GM19397 (cell line): ENCODE data around the gene CNIH2.

Source experiments
- ATAC-seq: cut with Tn5 transposase; IDR thresholded peaks from one replicate; pipeline ENCODE4 v1.9.1; 2021; ENCODE audit warnings: mild to moderate bottlenecking, moderate library complexity; ENCODE audit not compliant: unreplicated experiment

Gene CNIH2

DNA sequence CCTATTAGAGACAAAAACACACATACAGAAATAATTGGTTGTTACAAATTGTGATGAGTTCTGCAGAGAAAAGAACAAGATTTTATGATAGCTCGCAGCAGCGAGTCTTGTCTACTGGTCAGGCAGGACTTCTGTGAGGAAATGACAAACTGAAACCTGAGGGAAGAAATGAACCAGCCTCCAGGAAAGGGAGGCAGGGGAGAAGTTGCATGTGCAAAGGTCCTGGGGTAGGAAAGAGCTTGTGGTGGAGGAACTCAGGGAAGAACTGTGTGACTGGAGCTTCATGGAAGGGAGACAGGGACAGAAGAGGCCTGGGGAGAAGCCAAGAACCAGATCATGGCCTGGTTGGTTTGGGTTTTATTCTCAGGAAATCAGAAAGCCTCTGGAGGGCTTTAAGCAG lies 18.8 kb upstream of the CNIH2 start:
- no peak for ATAC-seq

DNA sequence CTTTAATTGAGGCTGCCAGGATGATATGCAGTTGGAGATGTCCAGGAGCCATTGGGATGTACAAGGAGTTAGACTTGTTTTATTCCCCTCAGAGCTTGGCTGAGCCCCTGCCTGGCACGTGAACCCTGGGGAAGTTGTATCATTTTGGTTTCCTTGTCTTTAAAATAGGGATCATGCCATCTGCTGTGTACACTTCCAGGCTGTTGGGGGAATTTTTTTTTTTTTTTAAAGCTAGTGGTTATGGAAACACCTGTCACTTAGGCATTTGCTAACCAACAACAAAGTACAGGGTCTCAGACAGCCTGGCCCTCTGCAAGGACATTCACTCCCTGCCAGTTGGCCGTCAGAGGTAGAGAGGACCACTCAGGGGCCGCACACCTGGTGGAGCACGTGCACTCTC lies 18.0 kb upstream of the CNIH2 start:
- ATAC-seq: no peak

GRCh38 chr11:66261578-66261977 lies 16.4 kb upstream of the CNIH2 start:
- no peak for ATAC-seq

DNA sequence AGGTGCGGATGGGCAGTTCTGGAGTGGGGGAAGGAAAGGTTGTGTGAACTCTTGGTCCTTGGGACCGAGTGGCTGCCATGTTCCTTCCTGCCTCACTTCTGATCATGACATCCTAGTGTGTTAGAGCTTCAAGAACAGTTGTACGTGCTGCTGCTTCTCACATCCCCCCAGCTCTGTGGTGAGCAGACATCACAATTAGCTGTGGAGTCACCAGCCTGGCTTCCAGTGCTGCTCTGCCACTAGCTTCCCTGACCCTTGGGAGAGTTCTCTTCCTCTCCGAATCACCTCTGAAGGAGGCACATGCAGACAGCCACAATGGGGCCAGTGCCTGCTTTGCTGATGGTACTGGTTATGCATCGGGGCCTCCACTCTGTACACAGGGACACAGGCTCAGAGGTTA lies 15.8 kb upstream of the CNIH2 start:
- no peak for ATAC-seq

GRCh38 chr11:66262696-66263095 lies 15.3 kb upstream of the CNIH2 start:
- no peak for ATAC-seq

- no peak for ATAC-seq
These were observed 14.7 kb upstream of the CNIH2 start for GRCh38 chr11:66263231-66263630.

- no peak for ATAC-seq
These were observed 14.2 kb upstream of the CNIH2 start for GRCh38 chr11:66263785-66264184.

- no peak for ATAC-seq
These were observed 13.6 kb upstream of the CNIH2 start for GRCh38 chr11:66264383-66264782.

DNA sequence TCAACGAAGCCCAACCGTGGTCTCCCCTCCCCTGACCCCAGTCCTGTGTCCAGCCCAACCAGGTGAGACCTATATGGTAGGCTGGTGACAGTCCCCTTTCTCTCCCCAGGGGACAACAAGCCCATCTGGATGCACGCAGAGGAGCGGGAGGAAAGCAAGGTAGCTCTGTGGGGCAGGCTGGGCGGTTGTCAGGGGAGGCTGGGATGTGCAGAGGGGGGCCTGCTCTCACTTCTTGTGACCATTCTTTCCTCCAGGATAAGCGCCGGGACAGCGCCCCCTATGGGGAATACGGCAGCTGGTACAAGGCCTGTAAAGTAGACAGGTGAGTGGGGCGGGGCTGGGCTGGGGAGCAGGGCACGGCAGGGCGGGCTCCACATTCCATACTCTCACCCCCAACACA lies 13.1 kb upstream of the CNIH2 start:
- no peak for ATAC-seq

GRCh38 chr11:66265531-66266377 lies 12.2 kb upstream of the CNIH2 start:
- no peak for ATAC-seq

DNA sequence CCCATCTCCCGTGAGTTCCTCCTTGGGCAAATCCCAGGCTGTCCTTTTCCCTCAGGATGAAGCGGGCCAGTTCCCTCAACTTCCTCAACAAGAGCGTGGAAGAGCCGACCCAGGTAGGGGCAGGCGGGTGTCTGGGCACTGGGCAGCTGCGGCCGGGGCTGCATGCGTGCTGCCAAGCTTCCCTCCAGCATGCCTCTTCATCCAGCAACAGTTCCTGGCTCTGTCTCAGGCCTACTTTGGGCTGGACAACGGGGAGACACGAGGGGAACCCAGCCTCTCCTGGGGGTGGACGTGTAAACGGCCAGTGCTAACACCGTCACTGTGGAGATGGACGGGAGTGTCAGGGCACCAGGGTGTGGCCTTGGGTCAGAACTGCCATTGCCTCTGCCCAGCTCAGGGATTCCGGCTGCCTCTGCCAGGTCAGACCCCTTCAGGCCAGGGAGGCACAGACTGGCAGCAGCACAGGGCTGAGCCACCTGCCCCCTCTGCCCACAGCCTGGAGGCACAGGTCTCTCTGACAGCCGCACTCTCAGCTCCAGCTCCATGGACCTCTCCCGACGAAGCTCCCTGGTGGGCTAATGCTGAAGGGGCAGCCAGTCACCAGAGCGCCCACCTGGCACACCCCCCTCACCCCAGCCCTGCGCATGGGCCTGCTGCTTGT lies 11.5 kb upstream of the CNIH2 start:
- no peak for ATAC-seq

DNA sequence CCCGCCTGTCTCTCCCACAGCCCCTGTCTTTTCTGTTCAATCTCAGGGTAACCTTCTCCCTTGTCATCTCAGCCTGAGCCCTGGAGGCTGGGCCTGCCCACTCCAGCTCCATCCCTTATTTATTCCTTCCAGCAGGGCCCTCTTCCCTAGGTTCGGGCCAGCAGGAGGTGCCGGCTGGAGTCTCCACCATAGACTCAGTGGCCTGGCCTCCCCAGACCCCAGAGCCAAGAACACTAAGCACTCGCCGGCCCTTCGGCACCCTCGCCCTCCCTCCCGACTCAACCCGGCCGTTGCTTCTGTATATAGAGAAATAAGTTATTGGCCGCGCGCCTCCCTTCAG lies 11.0 kb upstream of the CNIH2 start:
- ATAC-seq: no peak

GRCh38 chr11:66267379-66268243 lies 10.4 kb upstream of the CNIH2 start:
- peak; percentile 40 for ATAC-seq

DNA sequence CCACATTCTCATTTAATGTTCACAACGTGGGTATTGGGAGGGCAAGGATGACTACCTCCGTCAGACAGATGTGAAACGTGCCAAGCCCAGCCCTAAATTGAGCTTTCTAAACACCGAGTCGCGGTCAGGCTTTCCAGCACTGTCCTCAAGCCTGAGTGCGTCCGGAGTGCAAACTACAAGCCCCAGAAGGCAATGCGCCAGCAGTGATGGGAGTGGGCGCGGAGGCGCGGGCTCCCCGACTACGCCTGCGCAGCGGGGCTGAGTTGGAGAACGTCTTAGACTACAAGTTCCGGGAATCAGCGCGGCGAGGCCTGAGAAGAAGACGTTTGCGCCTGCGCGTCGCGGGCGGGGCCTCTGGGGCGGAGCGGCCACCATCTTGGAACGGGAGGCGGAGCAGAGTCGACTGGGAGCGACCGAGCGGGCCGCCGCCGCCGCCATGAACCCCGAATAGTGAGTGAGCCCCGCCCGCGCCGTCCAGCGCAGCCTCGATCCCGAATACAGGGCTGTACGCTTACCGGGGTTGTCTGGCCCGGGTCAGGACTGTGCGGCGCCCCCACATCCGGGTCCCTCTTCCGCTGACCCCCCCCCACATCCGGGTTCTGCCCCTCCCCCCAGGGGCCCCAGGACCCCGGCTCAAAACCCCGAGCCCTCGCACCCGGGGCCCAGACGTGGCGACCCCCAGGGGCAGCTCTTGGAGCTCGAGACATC lies 9.6 kb upstream of the CNIH2 start, which contains the start of gene RAB1B:
Gene RAB1B (plus strand): TSS at position 396 of the 708 bp plus-strand sequence. CDS start 41 bp downstream, at position 437.
- peak; percentile 79 for ATAC-seq

- ATAC-seq: no peak
These were observed 8.7 kb upstream of the CNIH2 start for GRCh38 chr11:66268952-66269905.

- ATAC-seq: no peak
These were observed 6.2 kb upstream of the CNIH2 start for GRCh38 chr11:66271816-66272215.

- ATAC-seq: no peak
These were observed 5.4 kb upstream of the CNIH2 start for GRCh38 chr11:66272596-66272995.

DNA sequence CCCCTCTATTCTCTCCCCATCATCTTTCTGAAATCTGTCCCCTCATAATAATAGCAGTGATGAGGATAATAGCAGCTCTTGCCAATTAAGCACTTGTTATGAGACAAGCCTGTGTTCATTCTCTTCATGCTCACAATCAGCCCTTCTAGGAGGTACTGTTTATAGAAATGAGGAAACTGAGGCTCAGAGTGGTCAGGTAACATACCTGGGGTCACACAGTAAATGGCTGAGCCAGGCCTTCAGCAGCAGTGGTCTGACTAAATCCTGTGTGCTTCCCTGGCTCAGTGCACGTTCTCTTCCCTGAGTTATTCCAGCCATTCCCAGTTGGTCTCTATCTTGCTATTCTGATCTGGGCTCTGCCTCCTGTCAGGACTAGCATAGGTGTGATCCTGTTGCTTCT lies 3.8 kb upstream of the CNIH2 start:
- ATAC-seq: no peak

DNA sequence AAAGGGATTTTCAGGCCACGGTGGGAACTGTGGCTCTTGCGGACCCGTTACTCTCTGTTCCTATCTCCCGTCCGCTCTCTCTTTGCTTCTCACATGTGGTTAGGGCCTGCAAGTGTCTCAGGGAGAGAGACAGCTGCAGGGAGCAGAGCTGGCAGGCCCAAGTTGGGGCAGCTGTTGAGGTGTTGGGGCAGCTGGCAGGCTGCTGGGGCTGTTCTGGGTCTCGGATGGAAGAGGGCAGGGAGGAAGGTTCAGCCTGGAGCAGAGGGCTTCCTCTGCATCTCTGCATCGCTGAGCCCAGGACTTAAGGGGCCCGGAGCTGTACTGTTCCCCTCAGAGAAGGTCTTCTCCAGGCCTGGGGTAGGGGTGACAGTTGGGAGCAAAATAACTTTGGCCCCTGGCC lies 2.6 kb upstream of the CNIH2 start:
- ATAC-seq: no peak
